Effector CD8-positive, alpha-beta T cell (primary cell): ENCODE measurements around the gene SEL1L2.

Source experiments
- DNase-seq: peaks from one replicate; lab custom pipeline; 2025; lab: John Stamatoyannopoulos, UW

Gene SEL1L2

DNA sequence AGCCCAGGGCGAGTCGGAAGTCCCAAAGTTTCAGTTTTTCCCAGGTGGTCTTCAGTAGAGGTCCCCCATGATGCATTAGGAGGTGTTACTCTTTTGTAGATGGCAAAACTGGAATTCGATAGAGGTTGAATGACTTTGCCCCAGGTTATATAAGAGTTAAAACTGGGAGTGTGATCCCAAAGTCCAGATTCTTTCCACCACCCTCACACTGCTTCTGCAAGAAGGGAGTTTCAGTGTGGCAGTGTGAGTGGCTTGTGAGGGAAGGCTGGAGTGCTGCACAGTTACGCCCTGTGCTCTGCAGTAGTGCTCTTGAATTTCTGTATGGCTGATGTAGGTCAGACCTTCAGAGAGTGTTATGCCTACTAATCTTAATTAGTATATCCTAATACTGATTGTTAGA lies 175.7 kb downstream of the SEL1L2 start:
- DNase-seq: no peak

- DNase-seq: no peak
Measured at GRCh38 chr20:13813910-13814309, 176.5 kb downstream of the SEL1L2 start.

GRCh38 chr20:13810446-13810845 lies 180.0 kb downstream of the SEL1L2 start:
- no peak for DNase-seq

GRCh38 chr20:13809855-13810254 lies 180.6 kb downstream of the SEL1L2 start:
- no peak for DNase-seq

- no peak for DNase-seq
Measured at GRCh38 chr20:13809373-13809772, 181.0 kb downstream of the SEL1L2 start.

DNA sequence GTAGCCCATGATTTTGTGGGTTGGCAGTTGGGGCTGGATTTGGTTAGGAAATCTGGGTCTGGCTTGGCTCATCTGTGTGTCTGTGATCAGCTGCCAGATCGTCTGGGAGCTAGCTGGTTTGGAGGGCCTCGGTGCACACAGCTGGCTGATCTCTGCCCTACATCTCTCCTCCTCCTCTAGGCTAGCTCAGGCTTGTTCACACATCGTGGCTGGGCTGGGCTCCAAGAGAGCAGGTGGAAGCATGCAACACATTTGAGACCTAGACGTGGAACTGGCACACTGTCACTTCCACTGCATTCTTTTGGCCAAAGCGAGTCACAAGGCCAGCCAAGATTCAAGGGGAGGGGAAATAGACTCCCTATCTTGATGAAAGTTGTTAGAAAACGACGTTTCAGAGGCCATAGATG lies 189.7 kb downstream of the SEL1L2 start:
- DNase-seq: no peak

DNA sequence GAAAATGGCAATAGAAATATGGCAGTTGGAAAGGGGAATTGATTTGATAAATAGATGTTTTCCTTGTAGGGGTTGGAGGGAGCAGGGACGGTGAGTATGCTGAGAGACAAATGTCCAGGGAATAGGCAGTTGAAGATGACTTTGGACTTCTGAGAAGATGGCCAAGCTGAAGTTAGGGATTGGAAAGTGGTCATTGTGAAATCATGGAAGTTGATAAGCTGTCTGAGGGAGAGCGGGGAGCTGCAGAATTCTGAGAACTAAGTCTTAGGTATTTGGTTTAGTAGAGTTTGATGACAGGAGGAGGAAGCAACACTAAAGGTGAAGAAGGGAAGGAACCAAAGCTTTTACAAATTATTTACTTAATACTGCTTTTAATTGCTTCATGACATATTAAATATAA lies 190.4 kb downstream of the SEL1L2 start:
- DNase-seq: no peak
